Stimulated activated CD8-positive, alpha-beta memory T cell treated with anti-CD3 and anti-CD28 coated beads, Interleukin-12 subunit alpha, Interleukin-12 subunit beta, amount 100 ng/mL, for 24 hours (primary cell): Measurements from ENCODE around the gene RBM4B.
A peak's percentile ranks its signal among the peaks of the same experiment; 100 is the strongest.
"Not testable (repeated sequence)": the region's sequence is repeated elsewhere in the genome, so short reads cannot be mapped to it uniquely, and the experiment has no call there.

Source experiments
- DNase-seq: peaks from one replicate; pipeline ENCODE4 v3.0.0-alpha.2; 2020; ENCODE audit errors: extremely low read depth

Gene RBM4B

DNA sequence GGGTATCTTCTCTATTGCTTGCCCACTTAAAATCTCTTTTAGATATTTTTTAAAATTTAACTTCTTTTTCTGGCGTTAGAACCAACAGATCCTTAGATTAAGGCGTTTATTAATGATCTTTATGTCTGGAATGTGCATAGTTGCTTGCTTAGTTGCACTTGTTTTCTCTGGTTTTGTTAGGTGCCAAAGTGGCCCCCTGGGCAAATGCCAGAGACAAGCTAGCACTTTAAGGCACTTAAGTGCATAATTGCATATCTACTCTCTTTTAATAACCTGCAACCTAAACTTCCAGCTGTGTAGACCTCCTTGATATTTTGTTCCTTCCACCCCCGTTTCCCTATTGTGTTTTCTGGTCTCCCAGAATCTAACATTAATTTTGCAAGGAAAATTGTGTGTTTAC is 35.9 kb downstream of the RBM4B start:
- DNase-seq: no peak

DNA sequence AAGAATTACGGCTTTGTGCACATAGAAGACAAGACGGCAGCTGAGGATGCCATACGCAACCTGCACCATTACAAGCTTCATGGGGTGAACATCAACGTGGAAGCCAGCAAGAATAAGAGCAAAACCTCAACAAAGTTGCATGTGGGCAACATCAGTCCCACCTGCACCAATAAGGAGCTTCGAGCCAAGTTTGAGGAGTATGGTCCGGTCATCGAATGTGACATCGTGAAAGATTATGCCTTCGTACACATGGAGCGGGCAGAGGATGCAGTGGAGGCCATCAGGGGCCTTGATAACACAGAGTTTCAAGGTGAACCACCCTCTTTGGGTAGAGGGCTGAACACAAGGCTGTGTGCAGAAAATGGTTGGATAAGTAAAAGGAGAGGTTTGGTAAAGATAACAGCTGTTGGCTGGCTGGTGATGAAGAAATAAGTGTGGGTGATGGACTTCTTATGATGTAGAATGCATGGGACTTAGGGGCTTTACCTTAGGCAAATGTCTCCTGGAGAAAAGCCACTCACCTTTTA is 37.8 kb downstream of the RBM4B start:
- DNase-seq: not testable (repeated sequence)

DNA sequence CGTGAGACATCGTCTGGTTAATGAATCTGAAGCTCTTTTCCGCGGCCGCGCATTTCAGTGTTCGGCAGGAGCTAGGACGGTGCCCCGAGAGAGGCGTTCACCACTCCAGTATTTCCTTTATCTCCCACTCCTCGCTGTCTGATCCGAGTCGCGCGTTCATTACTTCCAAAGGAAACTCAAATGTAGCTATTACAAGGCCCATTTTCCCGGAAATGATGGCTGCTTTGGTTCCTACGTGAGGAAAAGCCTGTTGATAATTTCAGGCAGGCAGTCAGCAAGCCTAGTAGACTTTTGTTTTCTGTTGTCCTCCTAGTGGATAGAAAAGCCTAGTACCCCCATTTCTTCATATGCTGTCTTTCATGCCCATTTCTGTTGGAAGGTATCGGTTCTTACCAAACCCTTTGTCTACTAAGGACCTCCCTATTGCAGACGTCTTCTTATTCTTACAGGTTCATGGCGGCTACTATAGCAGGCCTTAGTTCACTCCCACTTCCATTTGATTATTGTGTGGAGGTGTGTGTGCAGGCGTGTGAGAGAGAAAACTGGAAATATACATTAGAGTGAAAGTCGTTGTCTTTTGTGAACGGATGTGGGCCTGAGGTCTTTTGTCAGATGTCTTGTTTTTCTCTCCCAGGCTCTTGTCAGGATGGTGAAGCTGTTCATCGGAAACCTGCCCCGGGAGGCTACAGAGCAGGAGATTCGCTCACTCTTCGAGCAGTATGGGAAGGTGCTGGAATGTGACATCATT is 38.4 kb downstream of the RBM4B start:
- DNase-seq: no peak

DNA sequence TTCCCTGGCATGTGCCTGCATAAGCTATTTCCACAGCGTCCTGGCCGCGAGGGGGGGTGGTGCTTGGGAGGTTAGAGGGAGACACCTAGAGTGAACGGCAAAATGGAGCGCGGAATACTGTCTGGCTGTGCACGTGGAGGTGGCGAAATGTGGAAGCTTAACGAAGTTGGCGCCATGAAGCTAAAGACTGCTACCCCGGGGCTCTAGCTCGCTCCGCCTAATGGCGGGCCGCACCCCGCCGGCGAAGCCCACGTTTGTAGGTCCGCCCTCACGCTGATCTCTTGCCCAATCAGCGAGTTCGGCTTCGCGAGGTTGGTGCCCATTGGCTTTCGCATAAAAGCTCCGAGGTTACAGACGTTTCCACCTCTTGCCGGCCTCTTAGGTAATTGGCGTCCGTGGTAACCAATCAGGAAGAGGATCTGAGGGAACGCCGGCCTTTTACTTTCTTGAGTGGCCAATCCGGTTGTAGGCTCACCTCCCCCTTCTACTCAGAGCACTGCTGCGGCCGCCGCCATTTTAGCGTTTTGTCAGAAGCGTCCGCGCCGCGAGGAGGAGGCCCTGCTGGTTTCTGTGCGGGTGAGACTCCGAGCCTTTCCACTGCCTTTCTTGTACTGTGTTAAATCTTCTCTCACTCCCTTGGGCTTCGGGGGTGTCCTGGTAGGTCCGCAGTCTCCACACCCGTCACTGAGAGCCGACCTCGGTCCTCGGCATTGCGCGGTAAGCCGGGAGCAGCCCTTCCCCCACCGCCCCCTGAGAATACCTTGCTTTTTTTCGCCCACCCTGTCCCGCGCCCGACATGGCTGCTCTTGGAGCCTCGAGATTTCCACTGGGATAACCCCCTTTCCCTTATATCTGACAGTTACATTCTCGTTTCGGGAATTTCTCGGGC is 39.3 kb downstream of the RBM4B start, which contains the start of gene RBM4:
Gene RBM4, plus strand, starts transcription at position 527 of the 889 bp plus-strand sequence. CDS start 1,009 bp downstream, outside the sequence.
- DNase-seq: peak; percentile 94

DNA sequence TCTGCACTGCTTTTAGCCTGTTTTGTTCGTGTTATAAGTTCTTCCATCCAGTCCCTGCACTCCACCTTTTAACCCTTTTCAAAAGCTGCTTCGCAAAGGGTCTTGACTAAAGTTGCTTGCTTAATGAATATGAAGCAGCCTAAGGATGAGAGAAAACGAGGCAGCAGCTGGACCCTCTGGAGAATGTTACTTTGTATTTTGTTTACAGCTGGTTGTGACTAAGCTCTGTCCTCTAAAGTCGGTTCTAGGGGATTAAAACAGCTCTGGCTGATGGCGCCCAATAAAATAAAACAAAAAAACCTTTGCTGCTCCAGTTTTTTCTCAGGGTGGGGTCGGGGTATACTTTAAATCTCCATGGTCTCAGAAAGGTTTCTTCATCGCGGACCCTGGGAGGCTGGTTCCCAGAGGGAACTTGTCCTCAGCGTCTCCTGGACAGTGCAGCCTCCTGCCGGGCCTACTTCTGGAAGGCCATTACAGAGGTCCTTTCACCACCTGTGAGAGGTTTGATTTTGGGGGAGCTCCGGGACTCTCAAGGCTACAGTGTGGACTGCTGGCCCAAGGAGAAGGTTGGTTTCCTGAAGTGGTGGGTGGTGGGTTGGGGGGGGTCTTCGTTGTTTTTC is 40.0 kb downstream of the RBM4B start:
- no peak for DNase-seq

DNA sequence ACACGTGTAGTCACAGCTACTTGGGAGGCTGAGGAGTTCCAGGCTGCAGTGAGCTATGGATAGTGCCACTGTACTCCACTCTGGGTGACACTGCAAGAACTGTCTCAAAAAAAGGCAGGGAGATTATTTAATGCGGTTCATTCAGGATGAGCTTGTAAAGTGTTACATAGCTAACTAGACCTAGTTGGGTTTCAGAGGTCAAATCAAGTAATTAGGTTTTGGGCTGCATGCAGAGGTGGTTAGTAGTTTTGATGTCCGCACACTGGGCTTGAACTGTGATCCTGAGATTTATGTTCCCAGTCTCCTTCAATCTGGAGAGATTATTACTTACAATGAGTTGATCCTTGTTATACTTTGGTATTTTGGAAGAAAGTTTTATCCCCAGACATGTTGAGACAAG is 41.3 kb downstream of the RBM4B start:
- DNase-seq: no peak

DNA sequence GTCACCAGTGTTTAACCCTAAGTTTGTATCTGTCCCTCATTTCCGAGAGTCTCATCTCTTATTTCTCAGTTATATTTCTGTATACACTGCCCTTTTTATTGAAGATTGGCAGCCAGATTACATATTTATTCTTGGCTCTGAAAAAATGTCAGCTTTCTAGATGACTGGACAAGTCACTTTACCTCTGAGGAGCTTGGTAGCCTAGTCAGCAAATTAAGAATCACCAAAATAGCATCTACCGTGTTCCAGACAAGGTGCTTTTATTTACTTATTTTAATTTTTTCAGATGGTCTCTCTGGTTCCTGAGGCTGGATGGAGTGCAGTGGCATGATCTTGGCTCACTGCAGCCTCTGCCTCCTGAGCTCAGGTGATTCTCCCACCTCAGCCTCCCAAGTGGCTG is 44.7 kb downstream of the RBM4B start:
- no peak for DNase-seq

DNA sequence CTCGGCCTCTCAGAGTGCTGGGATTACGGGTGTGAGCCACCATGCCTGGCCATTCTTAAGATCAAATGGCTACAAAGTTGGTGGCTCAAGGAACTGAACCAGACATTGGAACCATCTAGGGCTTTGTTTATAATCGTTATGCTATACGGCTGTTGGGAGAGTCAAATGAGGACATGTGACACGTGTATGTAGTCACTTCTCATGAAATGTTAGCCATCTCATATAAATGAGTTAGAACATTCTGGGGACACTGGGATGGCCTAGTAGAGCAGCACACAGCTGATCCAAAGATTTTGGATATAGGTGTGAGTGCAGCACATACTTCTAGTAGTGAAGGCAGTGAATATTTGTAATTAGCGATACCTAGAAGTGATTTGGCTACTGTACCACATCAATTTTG is 45.8 kb downstream of the RBM4B start:
- DNase-seq: no peak

DNA sequence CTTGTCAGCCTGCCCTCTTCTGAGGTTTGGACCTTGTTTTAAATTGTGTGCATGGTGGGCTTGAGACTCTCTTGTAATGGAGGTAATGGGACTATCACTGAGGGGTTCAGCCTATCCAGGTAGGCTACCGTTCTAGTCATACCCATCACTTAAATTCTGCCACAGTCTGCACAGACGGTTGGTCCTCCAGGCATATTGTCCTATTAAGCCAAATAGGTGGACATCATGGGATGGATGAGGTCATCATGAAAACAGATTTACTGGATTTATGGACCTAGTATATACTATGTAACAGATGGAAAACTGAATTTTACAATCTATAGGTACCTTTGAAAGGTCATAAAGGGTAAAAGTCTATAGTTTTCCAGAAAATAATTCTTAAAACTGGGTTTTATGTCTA is 48.3 kb downstream of the RBM4B start:
- no peak for DNase-seq

DNA sequence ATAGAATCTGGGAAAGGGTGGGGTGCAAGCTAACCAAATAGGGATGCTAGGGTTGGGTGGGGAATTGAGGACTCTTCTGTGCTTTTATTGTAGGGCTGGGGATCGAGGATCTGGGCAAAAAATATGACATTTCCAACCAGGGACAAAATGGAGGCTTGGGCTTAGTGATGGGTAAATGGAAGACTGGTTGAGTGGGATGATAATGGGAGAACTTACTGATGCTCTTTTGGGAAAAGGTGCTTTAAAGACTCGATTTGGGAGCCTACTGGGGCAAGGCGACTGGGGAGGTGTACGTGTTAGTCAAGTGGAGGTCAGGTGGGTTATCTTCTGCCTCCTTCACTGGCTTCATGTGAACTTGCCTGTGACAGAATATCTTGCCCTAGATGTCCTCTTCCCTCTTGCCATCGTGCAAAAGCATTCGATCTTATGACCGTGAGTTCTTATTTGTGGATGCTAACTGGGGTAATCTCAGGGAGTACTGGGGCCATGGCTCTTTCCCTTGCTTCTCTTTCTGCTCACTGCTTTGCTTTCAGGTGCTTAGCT is 49.6 kb downstream of the RBM4B start:
- no peak for DNase-seq

DNA sequence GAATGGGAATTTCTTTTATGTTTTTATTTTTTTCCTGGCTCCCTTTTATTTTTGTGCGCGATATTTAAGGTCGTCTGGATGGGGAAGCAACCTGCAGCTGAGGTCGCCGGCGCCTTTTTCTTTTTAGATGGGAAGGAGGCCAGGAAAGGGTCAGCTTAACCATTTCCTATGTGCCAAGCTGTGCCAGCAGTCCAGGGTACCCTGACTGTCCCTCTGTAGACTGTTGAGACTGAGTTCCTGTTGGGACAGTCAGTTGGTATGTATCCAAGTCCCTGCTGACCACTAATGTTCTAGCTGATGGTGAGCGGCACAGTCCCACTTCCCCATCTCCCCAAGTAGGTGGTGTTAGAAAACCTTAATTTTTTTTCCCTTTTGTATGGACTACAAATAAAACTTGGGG is 50.8 kb downstream of the RBM4B start:
- DNase-seq: no peak

DNA sequence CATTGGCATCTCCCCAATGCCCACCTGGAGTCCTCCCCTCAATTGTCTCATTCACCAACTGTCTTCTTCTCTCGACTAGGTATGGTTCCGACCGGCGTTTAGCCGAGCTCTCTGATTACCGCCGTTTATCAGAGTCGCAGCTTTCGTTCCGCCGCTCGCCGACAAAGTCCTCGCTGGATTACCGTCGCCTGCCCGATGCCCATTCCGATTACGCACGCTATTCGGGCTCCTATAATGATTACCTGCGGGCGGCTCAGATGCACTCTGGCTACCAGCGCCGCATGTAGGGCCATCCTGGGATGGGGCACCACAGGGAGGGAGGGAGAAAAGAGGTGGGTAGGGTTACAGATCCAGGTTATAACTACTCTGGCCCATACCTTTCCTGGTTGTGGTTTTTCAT is 51.3 kb downstream of the RBM4B start:
- no peak for DNase-seq

DNA sequence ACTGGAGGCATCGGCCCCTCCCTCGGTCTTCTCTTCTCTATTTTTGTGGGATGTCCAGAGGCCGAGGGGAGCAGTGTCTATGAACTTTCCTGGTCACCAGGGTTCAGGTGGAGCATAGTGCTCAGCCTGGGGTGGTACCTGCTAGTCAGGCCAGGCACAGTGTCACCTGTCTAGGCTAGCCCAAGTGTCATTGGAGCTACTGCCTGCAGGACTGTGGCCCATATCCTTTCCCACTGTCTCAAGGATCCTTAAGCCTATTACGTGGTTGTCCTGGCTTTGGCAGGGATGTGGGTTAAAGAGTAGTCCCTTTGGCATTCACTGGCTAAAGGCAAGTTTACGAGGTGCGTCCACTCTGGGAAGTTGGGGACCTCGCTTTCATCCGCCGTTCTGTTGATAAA is 51.9 kb downstream of the RBM4B start:
- no peak for DNase-seq

DNA sequence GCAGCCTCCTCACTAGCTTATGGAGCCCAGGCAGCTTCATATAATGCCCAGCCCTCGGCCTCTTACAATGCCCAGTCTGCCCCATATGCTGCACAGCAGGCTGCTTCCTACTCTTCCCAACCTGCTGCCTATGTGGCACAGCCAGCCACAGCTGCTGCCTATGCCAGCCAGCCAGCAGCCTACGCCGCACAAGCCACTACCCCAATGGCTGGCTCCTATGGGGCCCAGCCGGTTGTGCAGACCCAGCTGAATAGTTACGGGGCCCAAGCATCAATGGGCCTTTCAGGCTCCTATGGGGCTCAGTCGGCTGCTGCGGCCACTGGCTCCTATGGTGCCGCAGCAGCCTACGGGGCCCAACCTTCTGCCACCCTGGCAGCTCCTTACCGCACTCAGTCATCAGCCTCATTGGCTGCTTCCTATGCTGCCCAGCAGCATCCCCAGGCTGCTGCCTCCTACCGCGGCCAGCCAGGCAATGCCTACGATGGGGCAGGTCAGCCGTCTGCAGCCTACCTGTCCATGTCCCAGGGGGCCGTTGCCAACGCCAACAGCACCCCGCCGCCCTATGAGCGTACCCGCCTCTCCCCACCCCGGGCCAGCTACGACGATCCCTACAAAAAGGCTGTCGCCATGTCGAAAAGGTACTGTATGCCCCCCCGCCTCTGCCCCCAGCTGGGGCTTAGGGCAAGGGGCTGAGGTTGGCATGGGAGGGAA is 52.5 kb downstream of the RBM4B start:
- DNase-seq: no peak

DNA sequence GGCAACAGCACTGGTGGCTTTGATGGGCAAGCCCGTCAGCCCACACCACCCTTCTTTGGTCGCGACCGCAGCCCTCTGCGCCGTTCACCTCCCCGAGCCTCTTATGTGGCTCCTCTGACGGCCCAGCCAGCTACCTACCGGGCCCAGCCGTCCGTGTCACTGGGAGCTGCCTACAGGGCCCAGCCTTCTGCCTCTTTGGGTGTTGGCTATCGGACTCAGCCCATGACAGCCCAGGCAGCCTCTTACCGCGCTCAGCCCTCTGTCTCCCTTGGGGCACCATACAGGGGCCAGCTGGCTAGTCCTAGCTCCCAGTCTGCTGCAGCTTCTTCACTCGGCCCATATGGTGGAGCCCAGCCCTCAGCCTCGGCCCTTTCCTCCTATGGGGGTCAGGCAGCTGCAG is 53.2 kb downstream of the RBM4B start:
- DNase-seq: no peak

DNA sequence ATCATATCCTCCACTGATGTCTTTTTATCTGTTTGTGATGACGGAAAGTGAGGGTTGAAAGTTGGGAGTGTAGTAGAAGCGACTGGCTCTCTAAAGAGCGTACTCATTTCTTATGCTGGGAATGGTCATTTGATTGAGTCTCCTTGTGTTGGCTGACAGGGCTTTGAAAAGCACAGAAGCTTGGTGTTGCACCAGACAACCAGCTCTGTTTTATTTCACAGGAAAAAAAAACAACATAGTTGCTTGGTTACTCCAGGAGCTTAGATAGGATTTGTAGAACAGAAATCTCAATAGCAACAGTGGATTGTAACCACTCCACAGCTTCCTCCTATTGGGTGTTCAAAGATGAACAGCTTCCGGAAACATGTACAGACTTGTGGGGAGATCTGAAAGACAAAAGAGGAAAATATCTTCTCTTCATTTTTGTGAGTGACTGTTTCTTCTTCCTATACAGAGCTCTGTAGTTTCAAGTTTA is 58.6 kb downstream of the RBM4B start:
- DNase-seq: no peak

DNA sequence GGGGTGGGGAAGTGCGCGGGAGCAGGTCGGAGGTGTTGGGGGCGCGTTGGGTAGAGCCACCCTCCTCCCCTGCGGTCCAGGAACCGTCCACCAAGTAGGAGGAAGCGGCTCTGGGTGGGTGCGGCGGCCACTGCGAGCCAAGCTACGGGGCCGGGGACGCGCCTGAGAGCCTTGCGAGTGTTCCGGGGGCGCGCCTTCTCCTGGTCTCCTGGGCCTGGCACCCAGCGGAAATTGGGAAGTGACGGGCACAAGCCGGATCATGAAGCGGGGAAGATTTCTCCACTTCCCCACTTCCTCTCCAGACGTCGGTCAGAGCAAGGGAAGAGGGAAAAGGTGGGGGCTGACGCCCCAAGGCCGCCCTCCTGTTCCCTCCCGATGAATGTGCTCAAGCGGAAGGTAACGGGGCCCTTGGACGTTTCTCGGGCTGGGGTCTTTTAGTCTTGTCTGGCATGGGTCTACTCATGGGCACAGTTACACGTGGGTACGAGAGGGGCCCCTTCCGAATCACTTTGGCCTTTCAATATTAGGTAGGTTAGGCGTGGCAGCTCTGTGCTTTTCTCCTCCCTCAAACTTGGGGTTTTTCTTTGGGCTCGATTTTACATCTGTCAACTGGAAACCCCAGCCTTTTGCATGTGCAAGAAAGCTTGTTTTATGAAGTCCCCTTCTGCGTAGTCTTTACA is 60.4 kb downstream of the RBM4B start:
- no peak for DNase-seq

DNA sequence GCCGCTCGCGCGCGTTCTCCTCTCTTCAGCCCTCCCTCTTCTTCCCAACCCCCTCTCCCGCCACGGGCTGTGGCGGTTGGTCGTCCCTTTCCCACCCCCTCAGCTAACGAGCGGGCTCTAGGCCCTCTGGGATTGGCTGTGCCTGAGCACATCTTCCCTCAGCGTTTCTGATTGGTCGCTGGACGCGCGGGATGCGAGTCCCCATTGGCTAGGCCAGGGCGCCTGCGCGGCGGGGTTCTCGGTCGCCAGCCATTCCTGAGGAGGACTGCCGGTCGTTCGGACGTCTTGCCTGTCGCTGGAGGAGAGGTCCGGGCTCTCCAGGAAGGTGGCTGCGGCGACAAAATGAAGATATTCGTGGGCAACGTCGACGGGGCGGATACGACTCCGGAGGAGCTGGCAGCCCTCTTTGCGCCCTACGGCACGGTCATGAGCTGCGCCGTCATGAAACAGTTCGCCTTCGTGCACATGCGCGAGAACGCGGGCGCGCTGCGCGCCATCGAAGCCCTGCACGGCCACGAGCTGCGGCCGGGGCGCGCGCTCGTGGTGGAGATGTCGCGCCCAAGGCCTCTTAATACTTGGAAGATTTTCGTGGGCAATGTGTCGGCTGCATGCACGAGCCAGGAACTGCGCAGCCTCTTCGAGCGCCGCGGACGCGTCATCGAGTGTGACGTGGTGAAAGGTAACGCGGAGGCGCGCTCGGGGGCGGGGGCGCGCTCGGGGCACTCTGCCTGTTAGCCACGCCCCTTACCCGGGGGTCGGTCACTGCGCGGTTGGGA is 61.1 kb downstream of the RBM4B start, which contains the start of gene RBM14:
Gene RBM14, plus strand, starts transcription at position 252 of the 776 bp plus-strand sequence. Its CDS starts 91 bp downstream, at position 343.
- DNase-seq: peak; percentile 96
